SU-DHL-6 (cell line): ENCODE measurements around the gene COL24A1.

ENCODE experiments used
- CTCF ChIP-seq: fragments of 200-600 bp; sonication (generic); IDR thresholded peaks from one replicate; pipeline ENCODE4 v1.5.1; 2017; ENCODE audit warnings: antibody characterized with exemption, mild to moderate bottlenecking, low read length, moderate library complexity; ENCODE audit not compliant: insufficient read depth, poor library complexity, severe bottlenecking
- EZH2phosphoT487 ChIP-seq: fragments of 200-600 bp; sonication (generic), shearing (Covaris generic); conservative IDR thresholded peaks from 2 replicates; pipeline ENCODE4 v1.6.1; 2018; ENCODE audit warnings: mild to moderate bottlenecking, antibody characterized with exemption, low read length, moderate library complexity, mixed read lengths

DNA sequence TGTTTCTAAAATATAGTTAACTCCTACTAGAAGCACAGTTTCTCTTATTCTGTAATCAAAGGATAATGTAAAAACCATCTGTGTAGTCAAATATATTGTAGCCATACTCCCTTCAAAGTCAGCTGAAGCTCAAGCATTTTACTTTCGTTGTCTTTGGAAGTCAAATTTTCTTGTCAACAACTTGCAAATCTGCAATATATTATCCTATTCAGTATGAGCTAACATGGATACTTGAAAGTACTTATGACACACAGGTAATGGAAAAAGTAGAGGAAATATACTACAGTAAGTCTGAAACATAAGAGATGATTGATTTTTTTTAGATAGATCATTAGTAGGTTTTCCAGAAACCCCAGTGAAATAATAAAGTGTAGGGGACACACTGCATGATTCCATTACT is 121.5 kb downstream of the COL24A1 start:
- TF ChIP-seq CTCF, result no peak
- TF ChIP-seq EZH2phosphoT487, result no peak
